Renal pelvis (tissue), 4 donors: ENCODE measurements around the gene MRGPRG. TPM values are rescaled to one million over a fixed set of nuclear protein-coding genes. Genes with fewer than 3 reads are reported as not detected.
"Not testable (repeated sequence)": the region's sequence is repeated elsewhere in the genome, so short reads cannot be mapped to it uniquely, and the experiment has no call there.

ENCODE experiments used
- DNase-seq: peaks from one replicate; pipeline ENCODE4 v3.0.0-alpha.2; 2013
- polyA plus RNA-seq, 3 donors: library from polyadenylated mRNA; unstranded; fragments of 120-200 nt; gene quantifications; one replicate each; pipeline ENCODE4 v1.2.1, GENCODE V29; 2013; ENCODE audit not compliant: insufficient read length in 3 of 3

The MRGPRG gene
- polyA plus RNA-seq, 3 donors = not detected

DNA sequence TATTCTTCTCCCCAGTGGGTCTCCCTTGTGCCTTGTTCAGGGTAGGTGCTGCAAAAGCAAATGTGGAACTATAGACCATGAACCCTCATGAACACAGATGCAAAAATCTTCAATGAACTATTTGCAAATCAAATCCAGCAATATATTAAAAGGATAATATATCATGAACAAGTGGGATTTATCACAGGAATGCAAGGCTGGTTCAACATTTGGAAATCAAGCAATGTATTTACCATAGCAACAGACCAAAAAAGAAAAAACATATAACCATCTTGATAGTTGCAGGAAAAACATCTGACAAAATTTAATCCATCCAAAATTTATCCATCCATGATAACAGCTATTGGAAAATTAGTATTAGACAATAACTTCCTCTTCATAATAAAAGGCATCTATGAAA lies 42.1 kb downstream of the MRGPRG start:
- DNase-seq = no peak

DNA sequence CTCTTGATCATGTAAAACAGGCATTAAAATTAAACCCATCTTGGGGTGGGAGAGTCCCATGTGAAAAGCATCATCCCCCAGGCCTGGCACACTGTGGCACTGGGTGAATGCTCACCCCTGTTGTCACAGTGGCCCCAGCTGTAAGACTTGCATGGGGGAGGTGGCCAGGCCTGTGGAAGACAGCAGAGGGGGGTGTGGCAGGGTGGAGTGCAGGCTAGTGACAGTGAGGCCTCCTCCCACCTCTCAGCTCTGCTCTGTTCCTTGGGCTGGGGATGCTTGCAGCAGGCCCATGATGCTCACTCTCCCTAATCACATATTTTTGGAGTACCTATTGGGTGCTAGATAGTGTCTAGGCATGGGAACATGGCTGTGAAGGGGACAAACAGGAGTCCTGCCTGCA lies 43.4 kb downstream of the MRGPRG start:
- no peak for DNase-seq

DNA sequence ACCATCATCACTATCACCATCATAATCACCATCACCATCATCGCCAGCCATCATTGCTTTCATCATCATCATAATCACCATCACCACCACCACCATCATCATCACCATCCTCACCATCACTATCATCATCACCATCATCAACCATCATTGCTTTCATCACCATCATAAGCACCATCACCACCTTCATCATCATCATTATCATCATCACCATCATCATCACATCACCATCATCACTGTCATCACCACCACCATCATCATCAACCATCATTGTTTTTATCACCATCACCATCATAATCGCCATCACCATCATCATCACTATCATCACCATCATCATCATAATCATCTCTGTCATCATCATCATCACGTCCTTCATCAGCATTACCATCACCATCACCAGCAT lies 44.2 kb downstream of the MRGPRG start:
- DNase-seq = no peak

DNA sequence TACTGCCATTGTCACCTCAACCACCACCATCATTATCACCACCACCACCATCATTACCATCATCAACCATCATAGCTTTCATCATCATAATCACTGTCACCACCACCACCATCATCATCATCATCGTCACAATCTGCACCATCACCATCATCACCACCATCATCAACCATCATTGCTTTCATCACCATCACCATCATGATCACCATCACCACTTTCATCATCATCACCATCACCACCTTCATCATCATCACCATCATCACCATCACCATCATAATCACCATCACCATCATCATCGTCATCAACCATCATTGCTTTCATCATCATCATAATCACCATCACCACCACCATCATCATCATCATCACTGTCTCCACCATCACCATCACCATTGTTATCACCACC lies 44.8 kb downstream of the MRGPRG start:
- DNase-seq = no peak

DNA sequence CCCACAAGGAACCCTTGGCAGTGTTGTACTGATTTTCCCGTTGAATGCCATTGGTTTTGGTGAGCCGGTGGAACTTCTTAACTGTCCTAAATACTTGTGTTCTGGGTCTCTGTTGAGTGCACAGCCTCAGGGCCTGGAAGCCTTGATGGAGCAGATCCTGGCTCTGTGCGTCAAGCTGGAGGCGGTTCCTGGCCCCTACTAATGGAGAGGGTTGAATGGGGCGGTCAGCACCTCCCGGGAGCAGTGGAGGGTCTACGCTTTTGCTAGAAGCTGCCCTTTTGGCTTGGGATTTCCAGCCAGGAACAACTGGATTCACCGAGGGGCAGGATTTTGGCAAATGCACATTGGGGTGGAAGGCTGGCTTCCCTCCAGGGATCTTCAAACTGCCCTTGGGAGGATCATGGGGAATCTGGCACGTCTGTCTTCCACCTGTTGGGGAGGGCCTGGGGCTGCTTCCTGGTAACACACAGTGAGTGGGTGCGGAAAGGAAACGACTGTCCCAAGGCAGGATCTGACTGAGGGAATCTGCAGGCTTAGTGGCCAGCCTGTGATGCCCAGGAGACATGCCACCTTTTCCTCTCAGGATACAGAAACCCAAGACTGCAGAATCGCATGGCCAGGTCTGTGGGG lies 46.6 kb downstream of the MRGPRG start:
- DNase-seq = no peak

DNA sequence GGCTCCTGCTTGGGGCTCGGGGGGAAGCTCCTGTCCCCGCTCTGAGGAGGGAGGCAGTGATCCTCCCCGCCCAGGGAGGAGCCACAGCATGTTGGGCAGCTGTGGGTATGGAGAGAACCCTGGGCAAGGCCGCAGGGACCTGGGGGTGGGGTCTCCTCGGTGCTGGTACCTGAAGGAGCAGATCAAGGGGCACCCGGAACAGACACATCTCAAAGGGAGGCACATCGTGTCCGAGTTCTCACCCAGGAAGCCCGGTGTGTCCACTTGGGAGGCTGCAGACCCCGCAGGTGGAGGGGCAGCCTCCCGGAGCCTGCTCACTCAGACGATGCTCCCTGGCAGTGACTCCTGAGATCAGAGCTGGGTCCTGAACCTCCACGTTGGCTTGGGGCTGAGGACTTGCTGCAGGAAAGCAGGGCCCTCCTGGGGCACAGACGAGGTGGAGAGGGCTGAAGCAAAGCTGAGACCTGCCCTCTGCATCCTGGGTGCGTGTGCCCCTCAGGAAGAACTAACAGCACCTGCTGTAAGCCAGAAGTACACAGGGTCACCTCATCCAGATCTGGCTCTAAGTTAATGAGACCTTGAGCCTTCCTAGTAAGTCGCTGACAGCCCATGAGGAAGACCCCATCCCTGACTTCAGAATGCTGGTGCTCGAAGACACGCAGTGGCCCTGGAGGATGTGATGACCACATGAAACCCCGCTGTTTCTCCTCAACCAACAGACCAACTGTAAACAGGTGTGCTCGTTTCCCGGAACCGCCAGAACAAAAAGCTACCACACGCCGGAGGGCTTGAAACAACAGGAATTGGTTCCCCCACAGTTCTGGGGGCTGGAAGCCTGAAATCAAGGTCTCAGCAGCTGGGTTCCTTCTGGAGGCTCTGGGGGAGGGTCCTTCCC lies 47.6 kb downstream of the MRGPRG start:
- DNase-seq = no peak

DNA sequence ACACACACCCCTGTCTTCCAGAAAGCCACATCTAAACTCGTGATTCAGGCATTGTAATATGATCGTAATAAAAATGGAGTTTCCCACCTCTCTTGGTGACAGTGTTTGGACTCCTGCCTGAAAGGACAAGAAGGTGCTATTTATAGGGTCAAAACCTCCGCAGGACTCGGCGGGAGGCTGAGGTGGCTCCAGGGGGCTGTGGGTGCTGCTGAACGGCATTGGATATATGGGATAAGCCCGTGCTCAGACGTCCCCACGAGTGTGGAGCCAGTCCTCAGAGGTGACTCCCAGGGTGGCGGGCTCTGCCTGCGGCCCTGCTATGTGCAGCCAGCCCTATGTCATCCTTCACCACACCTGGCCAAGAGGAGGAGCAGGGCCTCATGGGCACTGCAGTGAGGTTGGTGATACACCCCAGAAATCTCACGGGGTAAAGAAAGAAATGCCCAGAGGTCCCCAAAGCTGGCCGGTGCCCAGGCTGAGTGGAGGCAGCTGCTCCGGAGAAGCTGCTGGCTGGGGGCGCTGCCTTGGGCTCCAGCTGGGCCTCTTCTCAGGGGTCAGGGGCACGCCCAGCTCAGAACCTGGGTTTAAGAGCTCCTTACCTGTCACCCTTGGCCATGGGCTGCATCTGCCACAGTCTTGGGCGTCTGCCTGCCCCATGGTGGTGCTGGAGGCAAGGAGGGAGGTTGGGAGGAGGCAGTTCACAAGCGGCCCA lies 48.4 kb downstream of the MRGPRG start:
- no peak for DNase-seq

DNA sequence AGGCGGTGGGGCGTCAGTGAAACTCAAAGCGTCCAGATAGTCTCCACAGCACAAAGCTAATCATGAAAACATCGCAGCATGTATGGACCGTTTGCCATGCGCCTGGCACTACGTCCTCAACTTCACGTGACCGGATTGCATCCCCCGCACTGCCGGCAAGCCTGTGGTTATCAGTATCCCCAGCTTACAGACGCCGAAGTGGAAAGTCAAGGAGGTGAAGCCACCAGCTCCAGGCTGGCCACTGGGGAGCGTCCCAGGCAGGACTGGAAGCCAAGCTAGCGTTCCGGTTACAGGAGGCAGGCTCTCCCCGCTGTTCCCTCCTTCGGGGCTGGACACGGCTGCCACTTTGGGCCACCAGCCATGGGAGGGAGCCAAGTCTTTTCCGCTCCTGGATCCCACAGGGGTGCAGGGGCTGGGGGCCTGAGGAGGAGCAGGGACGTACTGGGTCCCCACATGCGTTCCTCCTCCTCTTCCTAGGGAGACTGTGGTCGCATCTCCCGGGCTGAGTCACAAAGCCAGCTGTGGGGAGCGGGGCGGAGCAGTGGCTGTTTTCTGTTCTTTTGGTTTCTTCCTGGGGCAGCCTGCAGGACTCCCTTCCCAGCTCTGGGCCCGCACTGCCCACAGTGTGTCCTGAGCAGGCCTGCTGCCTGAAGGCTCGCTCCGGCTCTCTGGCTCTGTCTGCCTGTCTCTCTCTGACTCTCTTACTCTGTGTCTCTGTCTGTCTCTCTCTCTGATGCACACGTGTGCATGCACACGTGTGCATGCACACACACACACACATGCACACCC lies 49.2 kb downstream of the MRGPRG start:
- no peak for DNase-seq

DNA sequence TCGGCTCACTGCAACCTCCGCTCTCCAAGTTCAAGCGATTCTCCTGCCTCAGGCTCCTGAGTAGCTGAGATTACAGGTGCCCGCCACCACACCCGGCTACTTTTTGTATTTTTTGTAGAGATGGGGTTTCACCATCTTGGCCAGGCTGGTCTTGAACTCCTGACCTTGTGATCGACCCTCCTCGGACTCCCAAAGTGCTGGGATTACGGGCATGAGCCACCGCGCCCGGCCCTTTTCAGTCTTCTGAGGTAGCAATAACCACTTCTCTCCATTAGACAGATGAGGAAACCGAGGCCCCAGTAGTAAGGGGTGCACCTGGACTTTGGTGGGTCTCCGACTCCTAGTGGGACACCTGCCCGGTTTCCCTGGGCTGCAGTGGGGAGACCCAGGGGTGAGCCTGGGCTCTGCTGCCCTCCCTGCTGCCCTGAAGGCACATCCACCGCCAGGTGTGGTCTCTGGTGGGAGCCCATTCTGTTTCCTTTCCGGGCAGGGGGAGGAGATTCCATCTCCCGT lies 49.8 kb downstream of the MRGPRG start:
- DNase-seq = not testable (repeated sequence)

Other genes with a start within 250 kb of the MRGPRG start
- 100 to 1,000 TPM; 175 to 224 (median 186) TPM for gene NAP1L4, start 226.5 kb downstream of the MRGPRG start, polyA plus RNA-seq
- gene CARS1, start 161.4 kb downstream of the MRGPRG start, polyA plus RNA-seq = 10 to 100 TPM; 25.6 to 28.1 (median 26.5) TPM
- 10 to 100 TPM; 19.9 to 25.6 (median 25.1) TPM for gene OSBPL5, start 53.5 kb downstream of the MRGPRG start, polyA plus RNA-seq
- gene MRGPRE, start 13.6 kb upstream of the MRGPRG start, polyA plus RNA-seq = not detected
- 10 to 100 TPM; 28.4 to 41.1 (median 41.0) TPM for gene ZNF195, start 160.3 kb upstream of the MRGPRG start, polyA plus RNA-seq